Measurements from ENCODE around the gene CTBP1.
"Not testable (repeated sequence)": the region's sequence is repeated elsewhere in the genome, so short reads cannot be mapped to it uniquely, and the experiment has no call there.

The CTBP1 gene

GRCh38 chr4:1240721-1241465 is 8.0 kb downstream of the CTBP1 start:
- H3K27ac ChIP-seq (ENCODE audit: low read depth, low read length): no peak overlapping the region
- H3K36me3 ChIP-seq (ENCODE audit: control insufficient read depth in 5 of 5, insufficient read depth in 5 of 5, low read length in 5 of 5): peaks cover 0 to 57% (median 44%) of the 10 kb centered on the region in 5 donors
- no peak overlapping the region for H3K9ac ChIP-seq (ENCODE audit: low read length in 5 of 5)
- H3K4me1 ChIP-seq (ENCODE audit: control insufficient read depth in 5 of 5, insufficient read depth in 5 of 5, low read length in 5 of 5): peaks cover 13 to 67% (median 51%) of the 10 kb centered on the region in 5 donors
- H3K9me3 ChIP-seq (ENCODE audit: control insufficient read depth in 5 of 5, low read length in 5 of 5): no peaks in the 10 kb centered on the region
- H3K27me3 ChIP-seq (ENCODE audit: control insufficient read depth in 5 of 5, insufficient read depth in 4 of 5, low read length in 5 of 5): peaks cover 0 to 2% (median 0%) of the 10 kb centered on the region in 5 donors
- H3K4me3 ChIP-seq (ENCODE audit: low read depth in 1 of 5, low read length in 5 of 5): no peak overlapping the region

GRCh38 chr4:1239950-1240307 is 9.0 kb downstream of the CTBP1 start:
- no peak overlapping the region for H3K4me3 ChIP-seq (ENCODE audit: low read depth in 1 of 5, low read length in 5 of 5)
- H3K9ac ChIP-seq (ENCODE audit: low read length in 5 of 5): no peak overlapping the region
- H3K27ac ChIP-seq (ENCODE audit: low read depth, low read length): no peak overlapping the region
- H3K4me1 ChIP-seq (ENCODE audit: control insufficient read depth in 5 of 5, insufficient read depth in 5 of 5, low read length in 5 of 5): peaks cover 12 to 61% (median 43%) of the 10 kb centered on the region in 5 donors
- H3K9me3 ChIP-seq (ENCODE audit: control insufficient read depth in 5 of 5, low read length in 5 of 5): no peaks in the 10 kb centered on the region
- peaks cover 0 to 2% (median 0%) of the 10 kb centered on the region in 5 donors for H3K27me3 ChIP-seq (ENCODE audit: control insufficient read depth in 5 of 5, insufficient read depth in 4 of 5, low read length in 5 of 5)
- H3K36me3 ChIP-seq (ENCODE audit: control insufficient read depth in 5 of 5, insufficient read depth in 5 of 5, low read length in 5 of 5): peaks cover 0 to 66% (median 53%) of the 10 kb centered on the region in 5 donors

GRCh38 chr4:1239141-1239949 is 9.6 kb downstream of the CTBP1 start:
- Histone ChIP-seq H3K27ac (ENCODE audit: low read depth, low read length) (no peak overlapping the region), H3K4me1 (ENCODE audit: control insufficient read depth in 5 of 5, insufficient read depth in 5 of 5, low read length in 5 of 5) (peaks cover 10 to 61% (median 43%) of the 10 kb centered on the region in 5 donors), H3K9ac (ENCODE audit: low read length in 5 of 5) (peak overlapping the region in 1 of 5 donors; percentile 30)

GRCh38 chr4:1238676-1239000 is 10.3 kb downstream of the CTBP1 start:
- H3K27ac ChIP-seq (ENCODE audit: low read depth, low read length): no peak overlapping the region
- H3K4me1 ChIP-seq (ENCODE audit: control insufficient read depth in 5 of 5, insufficient read depth in 5 of 5, low read length in 5 of 5): peaks cover 7 to 61% (median 43%) of the 10 kb centered on the region in 5 donors
- peak overlapping the region in 1 of 5 donors; percentile 68 for H3K9ac ChIP-seq (ENCODE audit: low read length in 5 of 5)
- no peaks in the 10 kb centered on the region for H3K9me3 ChIP-seq (ENCODE audit: control insufficient read depth in 5 of 5, low read length in 5 of 5)
- H3K27me3 ChIP-seq (ENCODE audit: control insufficient read depth in 5 of 5, insufficient read depth in 4 of 5, low read length in 5 of 5): peaks cover 0 to 2% (median 0%) of the 10 kb centered on the region in 5 donors
- no peak overlapping the region for H3K4me3 ChIP-seq (ENCODE audit: low read depth in 1 of 5, low read length in 5 of 5)
- H3K36me3 ChIP-seq (ENCODE audit: control insufficient read depth in 5 of 5, insufficient read depth in 5 of 5, low read length in 5 of 5): peaks cover 0 to 79% (median 59%) of the 10 kb centered on the region in 5 donors

More at GRCh38 chr4:1239141-1239949, 9.6 kb downstream of the CTBP1 start:
- peaks cover 0 to 72% (median 58%) of the 10 kb centered on the region in 5 donors for H3K36me3 ChIP-seq (ENCODE audit: control insufficient read depth in 5 of 5, insufficient read depth in 5 of 5, low read length in 5 of 5)
- H3K27me3 ChIP-seq (ENCODE audit: control insufficient read depth in 5 of 5, insufficient read depth in 4 of 5, low read length in 5 of 5): peaks cover 0 to 2% (median 0%) of the 10 kb centered on the region in 5 donors
- H3K4me3 ChIP-seq (ENCODE audit: low read depth in 1 of 5, low read length in 5 of 5): no peak overlapping the region
- no peaks in the 10 kb centered on the region for H3K9me3 ChIP-seq (ENCODE audit: control insufficient read depth in 5 of 5, low read length in 5 of 5)

- Histone ChIP-seq H3K27ac (ENCODE audit: low read depth, low read length) (no peak overlapping the region), H3K4me3 (ENCODE audit: low read depth in 1 of 5, low read length in 5 of 5) (no peak overlapping the region), H3K4me1 (ENCODE audit: control insufficient read depth in 5 of 5, insufficient read depth in 5 of 5, low read length in 5 of 5) (peaks cover 5 to 59% (median 39%) of the 10 kb centered on the region in 5 donors), H3K27me3 (ENCODE audit: control insufficient read depth in 5 of 5, insufficient read depth in 4 of 5, low read length in 5 of 5) (peaks cover 0 to 2% (median 0%) of the 10 kb centered on the region in 5 donors), H3K36me3 (ENCODE audit: control insufficient read depth in 5 of 5, insufficient read depth in 5 of 5, low read length in 5 of 5) (peaks cover 0 to 84% (median 63%) of the 10 kb centered on the region in 5 donors), H3K9me3 (ENCODE audit: control insufficient read depth in 5 of 5, low read length in 5 of 5) (no peaks in the 10 kb centered on the region), H3K9ac (ENCODE audit: low read length in 5 of 5) (peak overlapping the region in 1 of 5 donors; percentile 68)
Measured at GRCh38 chr4:1237981-1238675, 10.8 kb downstream of the CTBP1 start.

GRCh38 chr4:1237261-1237660 is 11.7 kb downstream of the CTBP1 start:
- H3K4me1 ChIP-seq (ENCODE audit: control insufficient read depth in 5 of 5, insufficient read depth in 5 of 5, low read length in 5 of 5): peaks cover 4 to 53% (median 32%) of the 10 kb centered on the region in 5 donors
- H3K27me3 ChIP-seq (ENCODE audit: control insufficient read depth in 5 of 5, insufficient read depth in 4 of 5, low read length in 5 of 5); H3K27ac ChIP-seq (ENCODE audit: low read depth, low read length); H3K9me3 ChIP-seq (ENCODE audit: control insufficient read depth in 5 of 5, low read length in 5 of 5); H3K4me3 ChIP-seq (ENCODE audit: low read depth in 1 of 5, low read length in 5 of 5); H3K9ac ChIP-seq (ENCODE audit: low read length in 5 of 5): not testable (repeated sequence)
- H3K36me3 ChIP-seq (ENCODE audit: control insufficient read depth in 5 of 5, insufficient read depth in 5 of 5, low read length in 5 of 5): peaks cover 0 to 92% (median 71%) of the 10 kb centered on the region in 5 donors

GRCh38 chr4:1236836-1237235 is 12.1 kb downstream of the CTBP1 start:
- H3K27ac ChIP-seq (ENCODE audit: low read depth, low read length); H3K27me3 ChIP-seq (ENCODE audit: control insufficient read depth in 5 of 5, insufficient read depth in 4 of 5, low read length in 5 of 5); H3K9ac ChIP-seq (ENCODE audit: low read length in 5 of 5); H3K9me3 ChIP-seq (ENCODE audit: control insufficient read depth in 5 of 5, low read length in 5 of 5); H3K4me3 ChIP-seq (ENCODE audit: low read depth in 1 of 5, low read length in 5 of 5): not testable (repeated sequence)
- Histone ChIP-seq H3K4me1 (ENCODE audit: control insufficient read depth in 5 of 5, insufficient read depth in 5 of 5, low read length in 5 of 5) (peaks cover 4 to 49% (median 27%) of the 10 kb centered on the region in 5 donors), H3K36me3 (ENCODE audit: control insufficient read depth in 5 of 5, insufficient read depth in 5 of 5, low read length in 5 of 5) (peaks cover 0 to 93% (median 73%) of the 10 kb centered on the region in 5 donors)

GRCh38 chr4:1236103-1236641 is 12.8 kb downstream of the CTBP1 start:
- no peaks in the 10 kb centered on the region for H3K9me3 ChIP-seq (ENCODE audit: control insufficient read depth in 5 of 5, low read length in 5 of 5)
- H3K27me3 ChIP-seq (ENCODE audit: control insufficient read depth in 5 of 5, insufficient read depth in 4 of 5, low read length in 5 of 5): peaks cover 0 to 2% (median 0%) of the 10 kb centered on the region in 5 donors
- H3K36me3 ChIP-seq (ENCODE audit: control insufficient read depth in 5 of 5, insufficient read depth in 5 of 5, low read length in 5 of 5): peaks cover 0 to 95% (median 76%) of the 10 kb centered on the region in 5 donors
- no peak overlapping the region for H3K9ac ChIP-seq (ENCODE audit: low read length in 5 of 5)
- peaks cover 4 to 43% (median 25%) of the 10 kb centered on the region in 5 donors for H3K4me1 ChIP-seq (ENCODE audit: control insufficient read depth in 5 of 5, insufficient read depth in 5 of 5, low read length in 5 of 5)
- no peak overlapping the region for H3K27ac ChIP-seq (ENCODE audit: low read depth, low read length)
- no peak overlapping the region for H3K4me3 ChIP-seq (ENCODE audit: low read depth in 1 of 5, low read length in 5 of 5)

- H3K27ac ChIP-seq (ENCODE audit: low read depth, low read length): no peak overlapping the region
- peaks cover 4 to 37% (median 25%) of the 10 kb centered on the region in 5 donors for H3K4me1 ChIP-seq (ENCODE audit: control insufficient read depth in 5 of 5, insufficient read depth in 5 of 5, low read length in 5 of 5)
- H3K4me3 ChIP-seq (ENCODE audit: low read depth in 1 of 5, low read length in 5 of 5): no peak overlapping the region
- H3K9me3 ChIP-seq (ENCODE audit: control insufficient read depth in 5 of 5, low read length in 5 of 5): no peaks in the 10 kb centered on the region
- no peak overlapping the region for H3K9ac ChIP-seq (ENCODE audit: low read length in 5 of 5)
- peaks cover 0 to 2% (median 0%) of the 10 kb centered on the region in 5 donors for H3K27me3 ChIP-seq (ENCODE audit: control insufficient read depth in 5 of 5, insufficient read depth in 4 of 5, low read length in 5 of 5)
- H3K36me3 ChIP-seq (ENCODE audit: control insufficient read depth in 5 of 5, insufficient read depth in 5 of 5, low read length in 5 of 5): peaks cover 0 to 95% (median 76%) of the 10 kb centered on the region in 5 donors
Measured at GRCh38 chr4:1235381-1236102, 13.4 kb downstream of the CTBP1 start.

Measured in subcutaneous abdominal adipose tissue (tissue), 5 donors.